Subcutaneous abdominal adipose tissue (tissue), 5 donors: ENCODE data around the gene TDP1.

Source experiments
- H3K27ac ChIP-seq: one replicate; pipeline ENCODE4 v1.7.0; 2013; ENCODE audit warnings: low read depth, mild to moderate bottlenecking, inconsistent platforms, low read length, moderate library complexity
- H3K27me3 ChIP-seq, 5 donors: one replicate each; pipeline ENCODE4 v1.7.0; 2013; ENCODE audit warnings: low read length in 5 of 5, inconsistent platforms in 1 of 5; ENCODE audit not compliant: control insufficient read depth in 5 of 5, insufficient read depth in 4 of 5
- H3K36me3 ChIP-seq, 5 donors: one replicate each; pipeline ENCODE4 v1.7.0; 2013; ENCODE audit warnings: low read length in 5 of 5; ENCODE audit not compliant: control insufficient read depth in 5 of 5, insufficient read depth in 5 of 5
- H3K4me1 ChIP-seq, 5 donors: one replicate each; pipeline ENCODE4 v1.7.0; 2013; ENCODE audit warnings: low read length in 5 of 5, mild to moderate bottlenecking in 3 of 5, moderate library complexity in 1 of 5; ENCODE audit not compliant: control insufficient read depth in 5 of 5, insufficient read depth in 5 of 5
- H3K4me3 ChIP-seq, 5 donors: one replicate each; pipeline ENCODE4 v1.7.0; 2013; ENCODE audit warnings: low read length in 5 of 5, low read depth in 1 of 5
- H3K9ac ChIP-seq, 5 donors: one replicate each; pipeline ENCODE4 v1.7.0; 2013; ENCODE audit warnings: low read length in 5 of 5, mild to moderate bottlenecking in 4 of 5, moderate library complexity in 3 of 5
- H3K9me3 ChIP-seq, 5 donors: one replicate each; pipeline ENCODE4 v1.7.0; 2013; ENCODE audit warnings: low read length in 5 of 5; ENCODE audit not compliant: control insufficient read depth in 5 of 5
- donor health status: healthy.
- donor health status: healthy.
- donor health status: healthy.
- donor health status: healthy.
- donor health status: healthy.

Gene TDP1

GRCh38 chr14:90039253-90040010 is 83.7 kb downstream of the TDP1 start:
- Histone ChIP-seq H3K4me1 (no peaks in the 10 kb centered on the region), H3K4me3 (no peak overlapping the region), H3K9me3 (no peaks in the 10 kb centered on the region), H3K27ac (no peak overlapping the region), H3K36me3 (peaks cover 6 to 31% (median 16%) of the 10 kb centered on the region in 5 donors), H3K27me3 (no peaks in the 10 kb centered on the region), H3K9ac (peak overlapping the region in 1 of 5 donors; percentile 28)

GRCh38 chr14:90040411-90040810 is 84.7 kb downstream of the TDP1 start:
- Histone ChIP-seq H3K4me1 (no peaks in the 10 kb centered on the region), H3K36me3 (peaks cover 6 to 27% (median 15%) of the 10 kb centered on the region in 5 donors), H3K27me3 (no peaks in the 10 kb centered on the region)

GRCh38 chr14:90042496-90043252 is 86.9 kb downstream of the TDP1 start:
- Histone ChIP-seq H3K4me3 (no peak overlapping the region), H3K36me3 (peaks cover 6 to 24% (median 7%) of the 10 kb centered on the region in 5 donors), H3K4me1 (no peaks in the 10 kb centered on the region), H3K9me3 (no peaks in the 10 kb centered on the region), H3K9ac (no peak overlapping the region), H3K27me3 (no peaks in the 10 kb centered on the region), H3K27ac (no peak overlapping the region)

More at GRCh38 chr14:90040411-90040810, 84.7 kb downstream of the TDP1 start:
- H3K4me3 ChIP-seq = no peak overlapping the region
- H3K27ac ChIP-seq = no peak overlapping the region
- H3K9ac ChIP-seq = no peak overlapping the region
- H3K9me3 ChIP-seq = no peaks in the 10 kb centered on the region

GRCh38 chr14:90045616-90046015 is 89.9 kb downstream of the TDP1 start:
- no peak overlapping the region for H3K4me3 ChIP-seq
- peaks cover 0 to 19% (median 3%) of the 10 kb centered on the region in 5 donors for H3K36me3 ChIP-seq
- no peak overlapping the region for H3K9ac ChIP-seq
- no peak overlapping the region for H3K27ac ChIP-seq
- peaks cover 0 to 2% (median 0%) of the 10 kb centered on the region in 5 donors for H3K27me3 ChIP-seq
- no peaks in the 10 kb centered on the region for H3K4me1 ChIP-seq
- H3K9me3 ChIP-seq = no peaks in the 10 kb centered on the region

GRCh38 chr14:90049390-90049789 is 93.7 kb downstream of the TDP1 start:
- Histone ChIP-seq H3K4me3 (no peak overlapping the region), H3K27ac (no peak overlapping the region), H3K27me3 (peaks cover 0 to 17% (median 9%) of the 10 kb centered on the region in 5 donors), H3K9me3 (no peaks in the 10 kb centered on the region), H3K36me3 (peaks cover 0 to 6% (median 3%) of the 10 kb centered on the region in 5 donors), H3K4me1 (no peaks in the 10 kb centered on the region), H3K9ac (no peak overlapping the region)

GRCh38 chr14:90050271-90050670 is 94.5 kb downstream of the TDP1 start:
- H3K4me3 ChIP-seq = no peak overlapping the region
- no peaks in the 10 kb centered on the region for H3K4me1 ChIP-seq
- no peak overlapping the region for H3K9ac ChIP-seq
- H3K36me3 ChIP-seq = no peaks in the 10 kb centered on the region
- peaks cover 0 to 20% (median 9%) of the 10 kb centered on the region in 5 donors for H3K27me3 ChIP-seq
- no peak overlapping the region for H3K27ac ChIP-seq
- H3K9me3 ChIP-seq = no peaks in the 10 kb centered on the region

- H3K27ac ChIP-seq = no peak overlapping the region
- H3K4me3 ChIP-seq = no peak overlapping the region
- H3K4me1 ChIP-seq = no peaks in the 10 kb centered on the region
- H3K27me3 ChIP-seq = peaks cover 0 to 25% (median 9%) of the 10 kb centered on the region in 5 donors
- no peaks in the 10 kb centered on the region for H3K36me3 ChIP-seq
- no peak overlapping the region for H3K9ac ChIP-seq
- H3K9me3 ChIP-seq = no peaks in the 10 kb centered on the region
These were observed 97.3 kb downstream of the TDP1 start for GRCh38 chr14:90053044-90053443.

- Histone ChIP-seq H3K36me3 (no peaks in the 10 kb centered on the region), H3K4me3 (no peak overlapping the region), H3K9ac (no peak overlapping the region), H3K9me3 (no peaks in the 10 kb centered on the region), H3K4me1 (peaks cover 0 to under 1% (median 0%) of the 10 kb centered on the region in 5 donors), H3K27ac (no peak overlapping the region), H3K27me3 (peaks cover 0 to 27% (median 9%) of the 10 kb centered on the region in 5 donors)
These were observed 99.1 kb downstream of the TDP1 start for GRCh38 chr14:90054803-90055202.

GRCh38 chr14:90056826-90057225 is 101.1 kb downstream of the TDP1 start:
- peaks cover 9 to 29% (median 14%) of the 10 kb centered on the region in 5 donors for H3K27me3 ChIP-seq
- H3K4me1 ChIP-seq = peaks cover 0 to 20% (median 18%) of the 10 kb centered on the region in 5 donors
- no peaks in the 10 kb centered on the region for H3K36me3 ChIP-seq

GRCh38 chr14:90058876-90059458 is 103.2 kb downstream of the TDP1 start:
- Histone ChIP-seq H3K9me3 (no peaks in the 10 kb centered on the region), H3K9ac (no peak overlapping the region), H3K36me3 (no peaks in the 10 kb centered on the region), H3K4me3 (no peak overlapping the region), H3K27me3 (peaks cover 20 to 33% (median 31%) of the 10 kb centered on the region in 5 donors), H3K4me1 (peaks cover 0 to 35% (median 29%) of the 10 kb centered on the region in 5 donors), H3K27ac (no peak overlapping the region)

More at GRCh38 chr14:90056826-90057225, 101.1 kb downstream of the TDP1 start:
- H3K27ac ChIP-seq = no peak overlapping the region
- no peak overlapping the region for H3K4me3 ChIP-seq
- H3K9ac ChIP-seq = no peak overlapping the region
- H3K9me3 ChIP-seq = no peaks in the 10 kb centered on the region
